ENCODE measurements around the gene DOK5.

Gene DOK5

DNA sequence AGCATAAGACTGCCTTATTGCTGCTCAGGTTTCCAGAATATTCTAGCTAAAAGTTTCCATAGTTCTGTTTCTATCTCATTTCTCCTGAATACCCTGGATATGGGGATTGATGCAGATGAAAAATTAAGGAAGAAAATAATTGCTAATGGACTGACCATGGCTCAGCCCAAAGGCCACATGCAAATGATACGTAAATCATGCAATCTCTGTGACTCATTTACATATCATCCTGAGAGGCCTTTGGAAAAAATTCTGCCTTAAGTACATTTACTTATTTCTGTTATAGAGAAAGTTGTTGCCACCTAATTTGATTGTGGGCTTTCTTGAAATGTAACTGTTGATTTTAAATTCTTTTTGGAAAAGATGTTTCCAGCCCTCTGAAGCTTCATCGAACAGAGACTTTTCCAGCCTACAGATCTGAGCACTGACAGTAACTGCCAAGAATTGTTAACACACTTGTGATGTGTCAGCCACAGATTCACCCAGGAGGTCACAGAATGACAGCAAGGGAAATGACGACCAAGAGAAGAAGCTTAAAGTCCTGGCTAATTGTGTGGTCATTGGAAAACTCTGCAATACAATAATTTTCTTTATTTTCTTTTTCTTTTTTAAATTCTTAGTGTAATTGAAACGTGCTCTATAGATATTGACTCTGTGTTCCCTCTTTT, 174.8 kb downstream of the DOK5 start:
- DNase-seq = no peak

DNA sequence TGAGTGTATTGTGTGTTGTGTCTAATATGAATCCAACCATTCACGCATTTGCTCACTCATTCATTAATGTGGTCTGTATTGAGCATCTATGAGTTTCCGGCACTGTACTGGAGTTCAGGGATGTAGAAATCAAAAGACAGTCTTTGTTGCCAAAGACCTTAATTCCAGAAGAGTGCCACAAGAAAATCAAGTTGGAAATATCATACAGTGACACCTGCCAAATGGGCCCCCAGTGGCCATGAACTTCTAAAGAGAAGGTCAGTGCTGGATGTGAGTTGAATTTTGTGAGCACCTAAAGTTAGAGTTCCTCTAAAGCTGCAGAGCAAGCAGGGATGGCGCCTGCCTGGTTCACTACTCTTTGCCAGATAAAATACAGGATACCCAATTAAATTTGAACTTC, 175.9 kb downstream of the DOK5 start:
- DNase-seq = no peak

DNA sequence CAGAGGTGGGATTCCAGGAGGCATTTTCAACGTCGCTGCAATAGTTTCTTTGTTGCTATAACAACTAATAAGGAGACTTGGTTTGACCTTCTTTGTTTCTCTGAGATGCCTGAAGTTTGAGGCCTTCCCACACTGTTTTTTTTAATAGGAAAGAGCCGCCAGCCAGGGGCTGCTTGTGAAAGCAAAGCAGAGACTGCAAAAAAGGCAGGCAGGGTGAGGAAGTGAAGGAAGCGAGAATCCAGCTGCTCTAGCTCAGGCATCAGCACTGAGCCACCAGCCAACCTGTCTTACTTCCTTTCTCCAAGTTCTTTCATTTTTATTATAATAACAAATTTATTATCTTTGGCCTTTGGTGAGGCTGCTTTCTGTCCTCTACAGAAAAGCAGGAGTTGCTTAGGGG, 179.1 kb downstream of the DOK5 start:
- DNase-seq = no peak

DNA sequence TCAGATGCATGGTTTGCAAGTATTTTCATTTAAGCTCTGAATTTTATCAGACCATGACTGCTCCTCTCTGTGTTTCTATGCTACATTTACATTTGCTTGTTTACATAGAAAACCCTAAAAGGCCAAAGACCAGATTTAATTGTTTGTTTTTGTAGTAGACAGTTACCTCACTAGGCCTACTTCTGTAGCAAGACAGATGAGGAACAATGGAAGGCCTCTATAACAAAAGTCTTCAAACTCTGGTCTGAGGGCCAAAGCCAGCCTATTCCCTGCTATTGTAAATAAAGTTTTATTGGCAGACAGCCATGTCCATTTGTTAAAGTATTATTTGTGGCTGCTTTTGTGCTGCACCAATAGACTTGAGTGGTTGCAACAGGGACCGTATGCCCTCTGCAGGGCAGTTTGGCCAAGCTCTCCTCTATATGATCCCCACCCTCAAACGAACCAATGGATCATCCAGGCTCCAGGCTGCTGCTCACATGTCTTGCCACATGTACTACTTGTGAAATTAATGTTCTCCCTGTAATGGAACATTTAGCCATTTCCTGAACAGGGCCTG, 182.0 kb downstream of the DOK5 start:
- no peak for DNase-seq

GRCh38 chr20:54658525-54658924, 183.1 kb downstream of the DOK5 start:
- DNase-seq = no peak

- no peak for DNase-seq
These were observed 185.9 kb downstream of the DOK5 start for GRCh38 chr20:54661265-54661664.

DNA sequence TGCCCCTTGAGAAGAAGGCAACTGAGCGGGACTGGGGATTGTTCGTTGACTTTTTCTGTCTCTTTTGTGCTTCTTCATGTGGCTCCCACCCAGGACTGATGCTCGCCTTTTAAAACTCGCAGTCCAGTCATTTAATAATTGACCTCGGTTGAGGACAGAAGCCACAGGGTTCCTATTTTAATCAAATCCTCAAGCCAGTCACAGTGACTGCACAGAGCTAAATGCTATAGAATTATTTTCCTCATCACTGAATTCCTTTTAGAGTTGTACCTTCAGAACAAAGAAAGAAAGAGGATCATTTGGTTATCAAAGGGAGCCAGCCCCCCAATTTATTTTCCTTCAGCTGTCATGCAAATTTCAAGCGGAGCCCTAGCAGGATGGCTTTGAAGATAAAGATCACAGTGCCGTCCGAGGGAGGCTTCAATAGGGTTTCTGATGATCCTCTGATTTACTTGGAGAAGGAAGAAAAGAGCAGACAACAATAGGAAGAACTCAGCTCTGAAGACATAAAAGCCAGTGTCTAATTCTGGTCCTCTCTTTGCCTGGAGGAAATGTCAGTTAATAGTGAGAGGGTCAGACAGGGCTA, 186.6 kb downstream of the DOK5 start:
- no peak for DNase-seq

DNA sequence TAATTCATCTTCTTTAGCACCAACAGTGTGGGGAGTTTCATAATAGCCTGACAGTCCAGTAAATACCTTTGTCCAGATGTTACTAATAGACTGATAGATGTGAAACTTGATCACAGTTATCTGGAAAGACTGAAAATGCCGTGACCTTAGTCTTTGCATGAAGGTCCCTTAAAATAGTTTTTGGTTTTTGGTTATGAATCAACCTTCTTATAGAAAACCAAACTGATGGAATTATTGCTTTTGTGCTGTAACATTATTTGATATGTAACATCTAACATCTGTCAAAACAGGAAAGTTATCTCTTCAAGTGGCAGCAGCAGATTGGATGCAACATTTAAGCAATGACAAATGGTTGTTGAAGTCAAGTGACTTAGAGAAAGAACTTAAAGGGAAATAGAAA, 190.4 kb downstream of the DOK5 start:
- no peak for DNase-seq

GRCh38 chr20:54668271-54669039, 193.1 kb downstream of the DOK5 start:
- DNase-seq = no peak

GRCh38 chr20:54669040-54669363, 193.6 kb downstream of the DOK5 start:
- no peak for DNase-seq

DNA sequence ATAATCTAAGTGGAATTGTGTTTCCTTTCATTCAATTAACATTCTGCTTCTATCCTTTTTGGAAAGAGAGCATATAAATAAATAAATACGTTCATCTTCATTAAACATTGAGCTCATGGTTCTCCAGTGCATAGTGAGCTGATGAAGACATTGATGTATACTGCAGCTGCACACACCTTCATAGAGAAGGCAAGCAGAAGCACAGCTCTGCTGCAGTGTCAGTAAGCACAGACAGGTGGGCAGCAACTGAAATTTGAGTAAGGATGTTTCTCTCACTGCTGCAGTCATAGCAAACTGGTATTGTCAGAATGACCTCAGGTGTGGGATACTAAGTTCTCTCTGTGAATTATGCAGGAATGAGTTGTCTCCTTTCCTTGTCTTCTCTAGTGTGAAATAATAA, 202.9 kb downstream of the DOK5 start:
- no peak for DNase-seq

DNA sequence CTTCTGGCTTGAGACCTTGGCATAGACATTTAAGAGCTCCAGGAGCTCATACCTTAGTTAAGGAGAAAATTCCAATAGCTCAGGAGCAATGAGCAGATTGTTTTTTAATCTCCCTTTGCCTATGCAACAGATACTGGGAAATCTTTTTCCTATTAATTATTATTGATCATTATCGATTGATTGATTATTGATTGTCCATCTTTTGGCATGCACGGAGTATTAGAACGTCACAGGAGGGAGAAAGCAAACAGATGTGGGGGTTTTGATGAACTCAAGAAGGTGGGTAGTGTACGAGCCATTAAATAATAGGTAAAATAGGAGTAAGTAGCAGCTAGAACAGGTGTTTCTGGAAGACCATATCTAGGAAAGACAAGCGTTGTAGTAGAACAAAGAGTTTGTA, 205.0 kb downstream of the DOK5 start:
- no peak for DNase-seq

- DNase-seq = peak; percentile 24
These were observed 205.7 kb downstream of the DOK5 start for GRCh38 chr20:54680872-54681619.

DNA sequence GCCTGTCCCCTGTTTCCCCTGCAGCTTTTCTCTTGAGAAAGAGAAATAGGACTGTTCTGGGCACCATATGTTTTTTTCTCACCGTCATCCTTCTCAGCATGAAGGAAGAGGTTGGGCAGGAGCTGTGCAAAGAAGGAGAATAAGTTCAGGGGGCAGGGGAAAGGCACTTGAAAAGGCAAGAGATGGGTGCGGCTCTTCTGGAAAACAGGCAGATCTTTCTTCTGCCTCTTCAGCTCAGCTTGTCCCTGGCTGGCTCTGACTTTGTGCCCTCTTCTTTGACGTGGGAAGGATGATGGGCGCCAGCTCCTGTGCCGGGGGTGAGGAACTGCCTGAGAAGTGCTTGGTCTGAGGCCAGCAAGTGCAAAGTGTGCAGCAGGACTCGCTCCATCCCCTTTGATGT, 206.5 kb downstream of the DOK5 start:
- DNase-seq = no peak

DNA sequence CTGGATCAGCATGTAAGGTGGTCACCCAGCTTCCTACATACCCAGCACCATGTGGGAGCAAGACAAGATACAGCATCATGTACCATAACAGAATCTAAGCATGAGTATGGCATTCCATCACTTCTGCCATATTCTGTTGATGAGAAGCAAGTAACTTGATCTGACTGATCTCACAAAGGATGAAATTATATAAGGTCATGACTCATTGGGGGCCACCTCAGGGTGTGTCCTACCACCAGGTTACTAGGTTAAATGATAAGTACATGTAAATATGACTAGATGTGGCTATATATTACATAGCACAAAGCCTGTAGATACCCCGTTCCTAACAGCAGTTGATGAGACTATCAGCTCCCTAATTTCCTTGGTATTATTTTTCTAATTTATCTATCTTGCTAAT, 213.1 kb downstream of the DOK5 start:
- DNase-seq = no peak

DNA sequence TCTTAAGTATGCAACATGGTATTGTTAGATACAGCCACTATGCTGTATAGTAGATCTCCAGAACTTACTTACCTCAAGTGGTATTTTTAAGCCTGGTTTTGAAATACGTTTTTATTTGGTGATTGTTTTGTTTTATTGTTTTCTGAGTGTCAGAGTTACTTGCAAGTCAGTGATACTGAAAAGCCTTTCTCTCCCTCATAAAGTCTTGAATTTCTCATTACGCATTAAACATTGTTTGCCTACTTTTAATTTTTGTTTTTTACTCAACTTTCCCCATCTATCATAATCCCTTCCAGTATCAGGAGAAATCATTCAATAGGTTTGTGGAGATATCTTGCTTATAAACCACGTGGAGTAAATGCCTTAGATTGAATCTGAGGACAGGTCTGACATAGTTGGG, 214.9 kb downstream of the DOK5 start:
- no peak for DNase-seq

GRCh38 chr20:54691327-54691726, 215.9 kb downstream of the DOK5 start:
- no peak for DNase-seq

DNA sequence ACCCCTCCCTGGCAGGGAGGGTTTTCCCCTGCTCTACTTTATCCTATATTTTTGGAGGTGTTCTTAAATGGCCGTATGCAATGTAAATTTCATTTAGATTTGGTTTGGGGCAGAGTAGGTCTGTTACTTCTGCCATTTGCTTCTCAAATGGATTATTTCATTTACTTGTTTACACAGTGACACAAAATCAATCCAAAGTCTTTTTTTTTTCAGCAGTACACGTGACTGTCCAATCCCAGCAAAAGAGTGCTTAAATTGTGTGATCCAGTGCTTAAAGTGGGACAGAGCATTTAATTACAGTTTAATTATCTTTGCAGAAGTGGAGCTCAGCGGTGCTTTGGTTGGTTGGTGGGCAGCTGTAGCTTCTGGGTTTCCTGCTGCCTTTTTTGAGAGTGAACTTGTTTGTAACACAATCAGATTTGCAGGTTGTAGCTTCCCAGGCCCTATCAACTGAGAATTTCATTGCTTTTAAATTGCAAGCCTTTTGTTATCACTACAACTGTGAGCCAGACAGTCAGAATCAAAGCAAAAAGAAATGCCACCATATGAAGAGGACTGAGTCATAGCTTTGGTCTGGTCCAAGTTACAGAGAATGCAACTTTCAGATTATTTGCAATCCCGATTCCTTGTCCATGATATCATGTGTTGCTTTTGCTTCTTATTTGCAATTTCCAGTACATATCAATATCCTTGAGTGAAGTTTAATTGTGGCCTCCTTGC, 216.9 kb downstream of the DOK5 start:
- DNase-seq = no peak

- no peak for DNase-seq
These were observed 219.1 kb downstream of the DOK5 start for GRCh38 chr20:54694516-54694915.

GRCh38 chr20:54698373-54698772, 223.0 kb downstream of the DOK5 start:
- DNase-seq = no peak

Data from NCI-H2171 (cell line).